Upper lobe of right lung (tissue), 1 donor: ENCODE results near the gene SPARC. TPM values are rescaled to one million over a fixed set of nuclear protein-coding genes. Genes with fewer than 3 reads are reported as not detected.

Experiments
- ATAC-seq: fragments of 200-7000 bp; cut with Tn5 transposase; one replicate; pipeline ENCODE4 v1.9.1; 2020; ENCODE audit warnings: mild to moderate bottlenecking, moderate library complexity
- DNase-seq: peaks from one replicate; pipeline ENCODE4 v3.0.0-alpha.2; 2020
- H3K27ac ChIP-seq: fragments of 200-600 bp; one replicate; pipeline ENCODE4 v1.8.0; 2022
- H3K27me3 ChIP-seq: fragments of 200-600 bp; one replicate; pipeline ENCODE4 v1.8.0; 2022; ENCODE audit warnings: mild to moderate bottlenecking
- H3K36me3 ChIP-seq: fragments of 200-600 bp; one replicate; pipeline ENCODE4 v1.8.0; 2022
- H3K4me1 ChIP-seq: fragments of 200-600 bp; one replicate; pipeline ENCODE4 v1.8.0; 2022
- H3K4me3 ChIP-seq: fragments of 200-600 bp; one replicate; pipeline ENCODE4 v1.8.0; 2022; ENCODE audit warnings: mild to moderate bottlenecking
- H3K9me3 ChIP-seq: fragments of 200-600 bp; one replicate; pipeline ENCODE4 v1.8.0; 2022
- CTCF ChIP-seq: fragments of 200-600 bp; IDR thresholded peaks from one replicate; pipeline ENCODE4 v1.8.0; 2022; ENCODE audit warnings: antibody characterized with exemption
- intact Hi-C: fragments of 100-400 bp; cut with DNase I; formaldehyde crosslinking; loops from one replicate; pipeline ENCODE4 v1.11.0; 2022
- total RNA-seq: library from RNA; stranded (reverse); fragmentation: NEBNext Ultra II Directional; extraction: Animal tissue kit (Norgen Biotek cat#: 25700); gene quantifications from one replicate; pipeline ENCODE4 v1.2.1, GENCODE V29; 2021
- donor health status: DM: no; HTN: yes; CAD: no; lungs with severe emphysema.

SPARC gene
- total RNA-seq, 1 donor from 2014 or later = 1,248 TPM

DNA sequence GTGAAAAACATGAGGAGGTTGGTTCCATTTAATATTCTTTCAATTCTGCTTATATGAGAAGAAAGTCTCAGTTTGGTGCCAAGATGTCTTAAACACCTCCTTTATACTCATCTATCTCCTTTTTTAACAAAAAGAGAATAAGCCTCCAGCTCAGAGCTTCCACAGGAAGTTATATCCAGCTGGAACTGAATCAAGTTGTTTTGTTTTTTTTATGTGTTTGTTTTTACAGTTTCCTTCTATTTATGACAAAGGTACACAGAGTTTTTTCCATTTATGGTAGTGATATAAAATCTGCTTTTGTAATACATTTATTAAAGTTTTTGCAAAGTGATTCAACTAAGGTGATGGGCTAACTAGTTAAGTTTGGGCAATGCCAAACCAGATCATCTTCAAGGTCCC lies 10.4 kb downstream of the SPARC start:
- no peaks in the 10 kb centered on the region for H3K9me3 ChIP-seq
- no peak overlapping the region for H3K4me3 ChIP-seq
- no peaks in the 10 kb centered on the region for H3K27me3 ChIP-seq
- intact Hi-C loops = no loop called here
- DNase-seq = no peak
- H3K27ac ChIP-seq = peak overlapping the region; percentile 79
- peaks cover 92% of the 10 kb centered on the region for H3K4me1 ChIP-seq
- no peak for TF ChIP-seq CTCF
- ATAC-seq = no peak
- H3K36me3 ChIP-seq = peaks cover 36% of the 10 kb centered on the region

DNA sequence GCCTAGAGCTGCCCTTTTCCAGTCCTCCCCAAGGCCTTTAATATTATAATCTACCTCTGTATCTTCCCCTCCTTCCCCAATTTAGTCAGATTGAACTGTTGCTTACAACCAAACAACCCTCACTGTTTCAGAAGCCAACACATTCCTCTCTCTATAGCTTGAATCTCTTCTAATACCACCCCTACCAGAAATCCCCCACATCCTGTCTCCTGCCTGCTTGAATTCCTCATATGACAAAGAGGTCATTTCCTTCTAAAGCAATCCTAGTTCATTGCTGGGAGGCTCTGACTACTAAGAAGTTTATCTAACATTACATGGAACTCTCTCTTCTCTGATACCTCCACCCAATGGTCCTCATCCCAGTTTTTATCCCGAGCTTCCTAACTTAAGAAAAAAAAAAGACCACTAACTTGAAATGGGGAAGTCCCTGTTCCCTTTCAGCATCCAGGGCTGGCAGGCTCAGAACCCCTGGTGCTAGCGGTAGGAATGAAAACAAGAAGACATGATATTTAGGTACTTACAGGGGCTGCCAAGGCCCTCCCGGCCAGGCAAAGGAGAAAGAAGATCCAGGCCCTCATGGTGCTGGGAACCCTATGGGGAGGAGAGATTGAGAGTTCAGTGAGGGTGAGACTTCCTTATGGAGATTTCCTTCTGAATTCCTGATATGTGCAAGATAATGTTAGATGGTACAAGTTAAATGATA lies 11.0 kb downstream of the SPARC start:
- Histone ChIP-seq H3K27me3 (no peaks in the 10 kb centered on the region), H3K27ac (peak overlapping the region; percentile 79), H3K9me3 (no peaks in the 10 kb centered on the region), H3K4me3 (no peak overlapping the region), H3K4me1 (peaks cover 92% of the 10 kb centered on the region), H3K36me3 (peaks cover 42% of the 10 kb centered on the region)
- no peak for ATAC-seq
- TF ChIP-seq CTCF = no peak
- intact Hi-C loops = no loop called here
- no peak for DNase-seq

GRCh38 chr5:151674626-151675610 lies 11.8 kb downstream of the SPARC start:
- H3K27me3 ChIP-seq = no peaks in the 10 kb centered on the region
- TF ChIP-seq CTCF = no peak
- H3K9me3 ChIP-seq = no peaks in the 10 kb centered on the region
- intact Hi-C loops = no loop called here
- ATAC-seq (no peak), DNase-seq (no peak)
- peak overlapping the region; percentile 79 for H3K27ac ChIP-seq
- H3K4me3 ChIP-seq = no peak overlapping the region
- H3K36me3 ChIP-seq = peaks cover 46% of the 10 kb centered on the region
- peaks cover 91% of the 10 kb centered on the region for H3K4me1 ChIP-seq

DNA sequence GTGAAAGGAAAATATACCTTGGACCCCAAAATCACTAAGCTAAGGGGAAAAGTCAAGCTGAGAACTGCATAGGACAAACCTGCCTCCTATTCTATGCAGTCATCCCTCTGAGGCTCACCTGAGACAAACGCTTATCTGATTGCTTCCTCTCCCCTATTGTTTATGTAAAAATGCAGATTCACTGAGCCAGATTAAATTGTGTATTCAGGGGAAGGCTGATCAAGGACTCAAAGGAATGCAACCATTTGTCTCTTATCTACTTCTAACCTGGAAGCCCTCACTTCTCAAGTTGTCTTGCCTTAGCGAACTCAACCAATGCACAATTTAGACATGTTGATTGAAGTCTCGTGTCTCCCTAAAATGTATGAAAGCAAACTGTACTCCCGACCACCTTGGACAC lies 13.3 kb downstream of the SPARC start:
- peaks cover 61% of the 10 kb centered on the region for H3K36me3 ChIP-seq
- no peak for ATAC-seq
- no peaks in the 10 kb centered on the region for H3K27me3 ChIP-seq
- peaks cover 87% of the 10 kb centered on the region for H3K4me1 ChIP-seq
- H3K9me3 ChIP-seq = no peaks in the 10 kb centered on the region
- H3K4me3 ChIP-seq = no peak overlapping the region
- H3K27ac ChIP-seq = peak overlapping the region; percentile 85
- DNase-seq = no peak
- intact Hi-C loops = no loop called here
- TF ChIP-seq CTCF = no peak

GRCh38 chr5:151672516-151672915 lies 14.2 kb downstream of the SPARC start:
- peaks cover 85% of the 10 kb centered on the region for H3K4me1 ChIP-seq
- TF ChIP-seq CTCF = no peak
- no peaks in the 10 kb centered on the region for H3K27me3 ChIP-seq
- H3K27ac ChIP-seq = peak overlapping the region; percentile 85
- intact Hi-C loops = no loop called here
- no peaks in the 10 kb centered on the region for H3K9me3 ChIP-seq
- peaks cover 70% of the 10 kb centered on the region for H3K36me3 ChIP-seq
- no peak for DNase-seq
- H3K4me3 ChIP-seq = no peak overlapping the region
- peak; percentile 28 for ATAC-seq
